HepG2 (cell line): ENCODE results near the gene HACE1. TPM values are rescaled to one million over a fixed set of nuclear protein-coding genes. Genes with fewer than 3 reads are reported as not detected.

Source experiments
- DMAP1 ChIP-seq: IDR thresholded peaks from 2 replicates; pipeline ENCODE4 v1.6.1; 2016
- HNRNPUL1 ChIP-seq: fragments of 200-400 bp; formaldehyde crosslinking; IDR thresholded peaks from 2 replicates; pipeline ENCODE4 v1.6.1; 2017; ENCODE audit warnings: low read depth, mild to moderate bottlenecking, low read length, moderate library complexity
- MATR3 ChIP-seq: sonication (generic); formaldehyde crosslinking; IDR thresholded peaks from 2 replicates; pipeline ENCODE4 v1.4.0; 2020; ENCODE audit warnings: missing genetic modification reagents
- NCOA1 ChIP-seq: sonication (generic); formaldehyde crosslinking; IDR thresholded peaks from 2 replicates; pipeline ENCODE4 v1.9.0; 2021; ENCODE audit warnings: missing genetic modification reagents
- PAWR ChIP-seq: sonication (generic); formaldehyde crosslinking; IDR thresholded peaks from 2 replicates; pipeline ENCODE4 v1.4.0; 2020; ENCODE audit warnings: missing genetic modification reagents, mild to moderate bottlenecking, borderline replicate concordance
- PHF20 ChIP-seq: sonication (generic); formaldehyde crosslinking; IDR thresholded peaks from 2 replicates; pipeline ENCODE4 v1.5.0; 2020; ENCODE audit warnings: mild to moderate bottlenecking, missing genetic modification reagents
- POGZ ChIP-seq: sonication (generic); formaldehyde crosslinking; IDR thresholded peaks from 2 replicates; pipeline ENCODE4 v1.4.0; 2020; ENCODE audit warnings: mild to moderate bottlenecking, missing genetic modification reagents
- SALL1 ChIP-seq: sonication (generic); formaldehyde crosslinking; IDR thresholded peaks from 2 replicates; pipeline ENCODE4 v1.8.0; 2022; ENCODE audit warnings: mild to moderate bottlenecking, missing genetic modification reagents
- SP5 ChIP-seq: IDR thresholded peaks from 2 replicates; pipeline ENCODE4 v1.6.1; 2016; ENCODE audit warnings: low read depth, borderline replicate concordance
- ZNF234 ChIP-seq: sonication (generic); formaldehyde crosslinking; conservative IDR thresholded peaks from 2 replicates; pipeline ENCODE4 v1.5.1; 2020; ENCODE audit warnings: mild to moderate bottlenecking, missing genetic modification reagents
- ZNF256 ChIP-seq: sonication (generic); formaldehyde crosslinking; conservative IDR thresholded peaks from 2 replicates; pipeline ENCODE4 v1.4.0; 2020; ENCODE audit warnings: missing genetic modification reagents
- ZNF567 ChIP-seq: sonication (generic); formaldehyde crosslinking; IDR thresholded peaks from 2 replicates; pipeline ENCODE4 v1.8.1; 2023; ENCODE audit warnings: mild to moderate bottlenecking, missing genetic modification reagents, borderline replicate concordance
- polyA plus RNA-seq, 8 experiments: library from polyadenylated mRNA; depleted of rRNA in 3 of 8; stranded (reverse) in 7 of 8; unstranded in 1 of 8; fragments of >200 nt; fragmentation: Illumina TruSeq in 4 of 8; extraction: Trizol in 4 of 8; gene quantifications; 2 replicates each; pipeline versions ENCODE4 v1.2.1 to v1.2.3, GENCODE V29; 2011 to 2016; ENCODE audit warnings: low read depth in 4 of 8, missing spikeins in 1 of 8, mixed read lengths in 1 of 8; ENCODE audit not compliant: insufficient read depth in 1 of 8
- total RNA-seq, 5 experiments: library from RNA; depleted of rRNA; stranded (reverse); fragments of >200 nt; fragmentation: Illumina TruSeq; extraction: Trizol; gene quantifications; 2 replicates each; pipeline ENCODE4 v1.2.3, GENCODE V29; 2016; ENCODE audit warnings: low read depth in 1 of 5
- TF ChIP-seq, protein P1 (sequence below): sonication (generic); formaldehyde crosslinking; IDR thresholded peaks from 2 replicates; pipeline ENCODE4 v1.5.0; 2020; ENCODE audit warnings: mild to moderate bottlenecking, missing genetic modification reagents
- TF ChIP-seq, protein P2 (sequence below): sonication (generic); formaldehyde crosslinking; IDR thresholded peaks from 2 replicates; pipeline ENCODE4 v1.9.0; 2022; ENCODE audit warnings: low read depth, missing genetic modification reagents
- TF ChIP-seq, protein P3 (sequence below): IDR thresholded peaks from 2 replicates; pipeline ENCODE4 v1.6.1; 2016; ENCODE audit warnings: missing compliant biosample characterization, missing genetic modification reagents, borderline replicate concordance
- TF ChIP-seq, protein P4 (sequence below): sonication (generic); formaldehyde crosslinking; IDR thresholded peaks from 2 replicates; pipeline ENCODE4 v1.8.1; 2023; ENCODE audit warnings: mild to moderate bottlenecking, missing genetic modification reagents
- TF ChIP-seq, protein P5 (sequence below): sonication (generic); formaldehyde crosslinking; IDR thresholded peaks from 2 replicates; pipeline ENCODE4; 2020; ENCODE audit warnings: missing genetic modification reagents, mild to moderate bottlenecking, borderline replicate concordance

HACE1 gene
- total and polyA plus RNA-seq, 2 of the 13 experiments (the other 11 are each of a cell fraction or from before 2014, with no cell fraction given) = 8.9 to 11.4 TPM

DNA sequence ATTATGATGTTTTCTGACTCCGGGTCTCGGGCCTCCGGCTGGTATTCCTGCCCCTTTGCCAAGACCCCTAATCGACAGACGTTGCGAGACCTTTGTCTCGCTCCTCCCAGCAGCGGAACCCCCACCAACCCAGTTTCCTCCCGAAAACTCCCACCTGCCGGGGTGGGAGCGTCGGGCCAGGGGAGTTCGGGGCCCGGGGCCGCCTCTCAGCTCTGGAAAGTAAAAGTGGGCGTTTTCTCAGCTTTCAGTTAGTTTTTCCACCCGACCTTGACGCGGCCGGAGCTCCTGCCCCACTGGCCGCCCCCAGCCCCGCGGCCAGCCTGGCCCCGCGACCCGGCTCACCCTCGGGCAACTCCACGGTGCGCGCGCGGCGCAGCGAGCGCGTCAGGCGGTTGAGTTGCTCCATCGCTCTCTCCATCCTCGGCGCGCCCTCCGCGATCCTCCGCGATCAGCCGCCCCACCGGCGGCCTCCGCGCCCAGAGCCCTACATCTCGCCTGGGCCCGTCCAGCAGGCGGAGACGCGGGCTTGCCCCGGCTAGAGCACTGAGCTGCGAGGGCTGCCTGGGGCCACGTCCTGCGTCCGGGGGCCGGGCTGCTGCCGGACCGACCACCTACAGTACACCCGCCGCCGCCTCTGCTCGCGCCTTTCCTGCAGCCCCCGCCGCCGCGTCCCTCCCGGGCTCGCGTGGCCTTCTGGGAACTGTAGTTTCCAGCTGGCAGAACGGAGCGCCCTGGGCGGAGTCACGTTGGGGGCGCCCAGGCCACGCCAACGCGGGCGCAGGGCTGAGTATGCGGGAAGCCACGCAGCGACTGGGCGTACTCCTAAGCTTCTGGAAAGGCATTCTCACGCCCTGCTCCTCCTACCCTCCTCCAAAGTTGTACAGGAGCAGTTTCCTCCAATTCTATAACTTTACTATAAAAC is at the start of gene HACE1 (continued):
- TF ChIP-seq NCOA1 (no peak; the same call in none of the 2 replicates), HNRNPUL1 (peak; percentile 56; the same call in 1 of the 2 replicates), MATR3 (no peak), ZNF567 (CRISPR knock-in tag) (peak; percentile 89; the same call in 1 of the 2 replicates), SALL1 (CRISPR knock-in tag) (peak; percentile 89), SP5 (CRISPR knock-in tag) (peak; percentile 85), ZNF234 (CRISPR knock-in tag) (no peak), ZNF256 (no peak), PAWR (no peak), DMAP1 (CRISPR knock-in tag) (peak; percentile 62), POGZ (CRISPR knock-in tag) (peak; percentile 85), PHF20 (CRISPR knock-in tag) (peak; percentile 54; the same call in 1 of the 2 replicates)
- TF ChIP-seq, protein P1, sequence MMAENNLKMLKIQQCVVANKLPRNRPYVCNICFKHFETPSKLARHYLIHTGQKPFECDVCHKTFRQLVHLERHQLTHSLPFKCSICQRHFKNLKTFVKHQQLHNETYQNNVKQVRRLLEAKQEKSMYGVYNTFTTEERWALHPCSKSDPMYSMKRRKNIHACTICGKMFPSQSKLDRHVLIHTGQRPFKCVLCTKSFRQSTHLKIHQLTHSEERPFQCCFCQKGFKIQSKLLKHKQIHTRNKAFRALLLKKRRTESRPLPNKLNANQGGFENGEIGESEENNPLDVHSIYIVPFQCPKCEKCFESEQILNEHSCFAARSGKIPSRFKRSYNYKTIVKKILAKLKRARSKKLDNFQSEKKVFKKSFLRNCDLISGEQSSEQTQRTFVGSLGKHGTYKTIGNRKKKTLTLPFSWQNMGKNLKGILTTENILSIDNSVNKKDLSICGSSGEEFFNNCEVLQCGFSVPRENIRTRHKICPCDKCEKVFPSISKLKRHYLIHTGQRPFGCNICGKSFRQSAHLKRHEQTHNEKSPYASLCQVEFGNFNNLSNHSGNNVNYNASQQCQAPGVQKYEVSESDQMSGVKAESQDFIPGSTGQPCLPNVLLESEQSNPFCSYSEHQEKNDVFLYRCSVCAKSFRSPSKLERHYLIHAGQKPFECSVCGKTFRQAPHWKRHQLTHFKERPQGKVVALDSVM = peak; percentile 86
- TF ChIP-seq, protein P2, sequence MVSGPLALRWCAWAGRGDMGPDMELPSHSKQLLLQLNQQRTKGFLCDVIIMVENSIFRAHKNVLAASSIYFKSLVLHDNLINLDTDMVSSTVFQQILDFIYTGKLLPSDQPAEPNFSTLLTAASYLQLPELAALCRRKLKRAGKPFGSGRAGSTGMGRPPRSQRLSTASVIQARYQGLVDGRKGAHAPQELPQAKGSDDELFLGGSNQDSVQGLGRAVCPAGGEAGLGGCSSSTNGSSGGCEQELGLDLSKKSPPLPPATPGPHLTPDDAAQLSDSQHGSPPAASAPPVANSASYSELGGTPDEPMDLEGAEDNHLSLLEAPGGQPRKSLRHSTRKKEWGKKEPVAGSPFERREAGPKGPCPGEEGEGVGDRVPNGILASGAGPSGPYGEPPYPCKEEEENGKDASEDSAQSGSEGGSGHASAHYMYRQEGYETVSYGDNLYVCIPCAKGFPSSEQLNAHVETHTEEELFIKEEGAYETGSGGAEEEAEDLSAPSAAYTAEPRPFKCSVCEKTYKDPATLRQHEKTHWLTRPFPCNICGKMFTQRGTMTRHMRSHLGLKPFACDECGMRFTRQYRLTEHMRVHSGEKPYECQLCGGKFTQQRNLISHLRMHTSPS = no peak
- TF ChIP-seq, protein P3, sequence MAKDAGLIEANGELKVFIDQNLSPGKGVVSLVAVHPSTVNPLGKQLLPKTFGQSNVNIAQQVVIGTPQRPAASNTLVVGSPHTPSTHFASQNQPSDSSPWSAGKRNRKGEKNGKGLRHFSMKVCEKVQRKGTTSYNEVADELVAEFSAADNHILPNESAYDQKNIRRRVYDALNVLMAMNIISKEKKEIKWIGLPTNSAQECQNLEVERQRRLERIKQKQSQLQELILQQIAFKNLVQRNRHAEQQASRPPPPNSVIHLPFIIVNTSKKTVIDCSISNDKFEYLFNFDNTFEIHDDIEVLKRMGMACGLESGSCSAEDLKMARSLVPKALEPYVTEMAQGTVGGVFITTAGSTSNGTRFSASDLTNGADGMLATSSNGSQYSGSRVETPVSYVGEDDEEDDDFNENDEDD (CRISPR knock-in tag) = peak; percentile 90
- TF ChIP-seq, protein P4, sequence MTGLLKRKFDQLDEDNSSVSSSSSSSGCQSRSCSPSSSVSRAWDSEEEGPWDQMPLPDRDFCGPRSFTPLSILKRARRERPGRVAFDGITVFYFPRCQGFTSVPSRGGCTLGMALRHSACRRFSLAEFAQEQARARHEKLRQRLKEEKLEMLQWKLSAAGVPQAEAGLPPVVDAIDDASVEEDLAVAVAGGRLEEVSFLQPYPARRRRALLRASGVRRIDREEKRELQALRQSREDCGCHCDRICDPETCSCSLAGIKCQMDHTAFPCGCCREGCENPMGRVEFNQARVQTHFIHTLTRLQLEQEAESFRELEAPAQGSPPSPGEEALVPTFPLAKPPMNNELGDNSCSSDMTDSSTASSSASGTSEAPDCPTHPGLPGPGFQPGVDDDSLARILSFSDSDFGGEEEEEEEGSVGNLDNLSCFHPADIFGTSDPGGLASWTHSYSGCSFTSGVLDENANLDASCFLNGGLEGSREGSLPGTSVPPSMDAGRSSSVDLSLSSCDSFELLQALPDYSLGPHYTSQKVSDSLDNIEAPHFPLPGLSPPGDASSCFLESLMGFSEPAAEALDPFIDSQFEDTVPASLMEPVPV (CRISPR knock-in tag) = peak; percentile 50; the same call in 1 of the 2 replicates
- TF ChIP-seq, protein P5, sequence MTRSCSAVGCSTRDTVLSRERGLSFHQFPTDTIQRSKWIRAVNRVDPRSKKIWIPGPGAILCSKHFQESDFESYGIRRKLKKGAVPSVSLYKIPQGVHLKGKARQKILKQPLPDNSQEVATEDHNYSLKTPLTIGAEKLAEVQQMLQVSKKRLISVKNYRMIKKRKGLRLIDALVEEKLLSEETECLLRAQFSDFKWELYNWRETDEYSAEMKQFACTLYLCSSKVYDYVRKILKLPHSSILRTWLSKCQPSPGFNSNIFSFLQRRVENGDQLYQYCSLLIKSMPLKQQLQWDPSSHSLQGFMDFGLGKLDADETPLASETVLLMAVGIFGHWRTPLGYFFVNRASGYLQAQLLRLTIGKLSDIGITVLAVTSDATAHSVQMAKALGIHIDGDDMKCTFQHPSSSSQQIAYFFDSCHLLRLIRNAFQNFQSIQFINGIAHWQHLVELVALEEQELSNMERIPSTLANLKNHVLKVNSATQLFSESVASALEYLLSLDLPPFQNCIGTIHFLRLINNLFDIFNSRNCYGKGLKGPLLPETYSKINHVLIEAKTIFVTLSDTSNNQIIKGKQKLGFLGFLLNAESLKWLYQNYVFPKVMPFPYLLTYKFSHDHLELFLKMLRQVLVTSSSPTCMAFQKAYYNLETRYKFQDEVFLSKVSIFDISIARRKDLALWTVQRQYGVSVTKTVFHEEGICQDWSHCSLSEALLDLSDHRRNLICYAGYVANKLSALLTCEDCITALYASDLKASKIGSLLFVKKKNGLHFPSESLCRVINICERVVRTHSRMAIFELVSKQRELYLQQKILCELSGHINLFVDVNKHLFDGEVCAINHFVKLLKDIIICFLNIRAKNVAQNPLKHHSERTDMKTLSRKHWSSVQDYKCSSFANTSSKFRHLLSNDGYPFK (CRISPR knock-in tag) = peak; percentile 66; the same call in 1 of the 2 replicates
